Suppressor macrophage (primary cell): ENCODE data around the gene IL11RA.

Experiments used
- DNase-seq, 4 experiments: peaks; one replicate each; pipeline ENCODE4 v3.0.0-alpha.2; 2020 to 2022
- total RNA-seq, 17 experiments: gene quantifications; one replicate each; lab custom pipeline; 2026; ENCODE audit warnings: mixed read lengths in 6 of 17, inconsistent platforms in 3 of 17; lab: John Stamatoyannopoulos, UW

The IL11RA gene
- 0 to 1.1 (median 0.11) reads per million in 17 experiments for total RNA-seq

DNA sequence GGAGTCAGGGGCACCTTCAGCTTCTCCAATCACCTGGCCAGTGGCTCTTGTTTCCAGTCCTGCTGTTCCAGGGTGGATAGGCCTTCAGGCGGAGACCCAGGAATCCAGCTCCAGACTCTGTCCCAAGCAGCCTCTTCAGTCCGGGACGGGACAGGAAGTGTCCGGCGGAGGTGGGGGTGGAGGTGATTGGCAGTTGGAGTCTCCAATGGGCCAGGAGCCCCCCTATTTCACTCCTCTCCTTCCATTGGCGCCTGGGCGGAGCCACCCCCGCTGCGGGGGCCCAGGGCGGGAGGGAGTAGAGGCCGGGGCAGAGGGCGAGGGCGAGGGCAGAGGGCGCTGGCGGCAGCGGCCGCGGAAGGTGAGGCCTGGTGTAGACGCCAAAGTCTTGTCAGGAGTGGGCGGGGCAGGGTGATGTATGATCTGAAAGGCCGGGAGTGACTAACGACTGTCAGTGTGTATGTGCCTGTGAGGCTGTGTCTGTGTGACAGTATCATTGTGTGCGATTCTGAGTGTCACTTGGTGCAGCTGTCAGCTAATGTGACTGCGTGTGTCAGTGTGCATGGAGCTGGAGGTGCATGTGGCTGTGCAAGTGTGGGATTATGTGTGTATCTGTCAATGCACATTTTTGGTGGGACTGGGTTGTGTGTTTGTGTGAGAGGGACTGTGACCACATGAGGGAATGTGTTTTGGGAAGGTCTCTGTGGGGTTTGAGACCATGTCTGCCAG lies at the start of gene IL11RA:
IL11RA (plus strand) TSS at position 310 of the 726 bp plus-strand sequence. CDS start 3,033 bp downstream, outside the sequence.
- peak; percentile 48 to 74 (median 70) for DNase-seq

DNA sequence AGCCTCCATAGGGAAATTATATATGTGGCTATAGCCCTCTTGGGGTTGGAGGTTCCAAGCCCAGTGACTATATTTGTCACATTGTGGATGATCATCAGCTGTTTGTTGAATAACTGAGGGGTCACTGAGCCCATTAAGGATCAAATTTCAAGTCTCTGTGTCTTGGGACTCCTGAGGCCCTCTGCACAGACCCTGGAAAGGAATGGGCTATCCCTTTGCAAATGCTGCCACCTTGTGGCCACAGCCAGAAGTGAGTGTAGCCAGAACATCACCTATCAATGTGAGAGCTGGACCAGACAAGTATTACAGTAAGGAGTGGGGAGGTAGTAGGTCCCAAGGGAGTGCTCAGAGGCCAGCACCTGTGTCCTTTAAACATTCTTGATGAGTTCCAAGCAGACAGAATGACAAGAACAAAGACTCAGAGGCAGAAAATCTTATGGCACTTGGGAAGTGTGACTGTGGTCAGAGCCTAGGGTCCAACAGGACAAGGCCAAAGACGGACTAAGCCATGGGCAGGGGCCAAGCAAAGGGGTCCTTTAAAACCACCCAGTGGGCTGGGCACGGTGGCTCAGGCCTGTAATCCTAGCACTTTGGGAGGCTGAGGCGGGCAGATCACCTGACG lies 48.3 kb upstream of the IL11RA start:
- DNase-seq, result peak; percentile 78 to 88 (median 85)

DNA sequence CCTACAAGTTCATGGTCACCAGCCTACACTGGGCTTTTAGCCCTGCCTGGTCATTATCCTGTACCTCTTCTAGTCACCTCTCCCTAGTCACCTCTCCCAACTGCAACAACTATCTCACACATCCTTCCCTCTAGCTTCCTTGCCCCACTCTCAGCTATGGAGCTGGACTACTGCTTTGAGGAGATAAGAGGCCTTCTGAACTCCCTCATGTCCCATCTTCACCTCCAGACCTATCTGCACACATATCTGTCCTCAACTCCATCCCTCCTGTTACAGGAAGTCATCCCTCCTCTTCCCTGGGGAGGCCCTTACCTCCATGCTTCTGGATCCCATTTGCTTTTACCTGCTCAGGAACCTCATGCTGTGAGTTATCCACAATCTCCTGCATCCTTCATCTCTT lies 45.8 kb upstream of the IL11RA start:
- no peak for DNase-seq

DNA sequence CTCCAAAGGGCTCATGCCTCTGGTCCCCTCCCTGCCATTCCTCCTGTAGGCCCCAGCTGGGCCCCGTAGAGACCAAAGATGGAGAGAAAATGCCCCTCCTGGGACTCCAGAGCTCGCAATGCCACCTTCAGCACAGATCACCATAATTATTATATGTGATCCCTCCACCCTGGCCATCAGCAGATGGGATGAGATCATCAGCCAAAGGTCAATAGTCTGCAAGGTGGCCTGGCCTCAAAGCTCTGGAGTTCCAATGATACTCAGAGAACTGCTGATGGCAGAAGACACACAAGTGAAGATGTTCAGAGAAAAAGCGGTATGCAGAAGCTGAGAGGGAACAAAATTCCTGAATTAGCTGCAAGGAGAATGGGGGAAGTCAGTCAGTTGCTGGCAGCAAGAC lies 45.1 kb upstream of the IL11RA start:
- no peak for DNase-seq

DNA sequence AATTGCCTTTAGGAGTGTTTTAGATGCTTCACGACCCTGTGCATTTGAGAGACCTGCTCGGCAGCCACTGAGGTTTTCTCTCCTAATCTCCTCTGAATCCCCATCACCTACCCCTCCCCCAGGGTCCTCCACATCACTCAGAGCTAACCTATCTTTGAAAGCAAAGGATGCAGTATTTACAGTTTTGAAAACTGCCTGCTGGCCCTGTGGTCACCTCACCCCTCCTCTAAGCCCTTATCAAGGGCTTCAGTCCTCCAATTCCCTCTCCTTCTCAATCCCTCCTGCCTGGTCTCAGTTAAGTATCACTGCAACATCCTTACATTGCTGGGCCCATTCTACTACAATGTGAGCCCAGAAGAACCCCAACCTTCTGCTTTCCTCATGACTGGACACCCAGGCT lies 44.7 kb upstream of the IL11RA start:
- no peak for DNase-seq

DNA sequence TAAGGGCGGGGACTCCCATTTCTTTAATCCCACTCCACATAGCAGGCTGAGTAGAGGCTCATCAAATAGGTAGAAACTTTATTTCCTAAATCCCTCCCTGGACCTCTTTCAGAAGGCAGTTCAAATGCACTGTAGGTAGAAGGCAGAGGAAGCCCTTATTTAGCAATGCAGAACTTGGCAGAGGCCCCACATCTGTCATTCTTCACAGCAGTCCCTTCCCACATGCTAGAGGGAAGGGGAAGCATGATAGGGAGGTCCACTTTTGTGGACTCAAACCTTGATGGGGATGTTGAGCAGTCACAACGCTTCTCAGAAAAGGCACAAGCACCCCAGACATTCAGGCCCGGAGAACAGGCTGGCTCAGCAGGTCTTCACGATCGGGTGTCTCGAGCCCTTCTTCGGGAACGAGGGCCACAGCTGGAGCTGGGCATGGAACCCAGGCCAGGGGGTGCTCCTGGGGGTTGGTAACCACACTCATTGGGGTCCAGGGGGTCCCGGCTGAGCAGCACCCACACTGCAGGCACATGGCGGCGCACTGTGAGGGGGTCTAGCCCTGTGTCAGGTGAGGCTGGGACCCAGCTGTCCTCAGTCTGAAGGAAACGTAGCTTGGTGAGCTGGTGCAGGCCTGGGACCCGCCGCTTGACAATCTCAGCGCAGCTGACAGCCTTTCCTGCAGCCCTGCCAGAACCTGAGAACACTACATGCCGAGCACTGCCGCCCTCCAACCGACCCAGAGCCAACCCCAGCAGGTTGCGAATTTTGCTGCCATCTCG lies 41.4 kb upstream of the IL11RA start:
- DNase-seq, result peak in 3 of 4 experiments; percentile 29 to 50 (median 31)

DNA sequence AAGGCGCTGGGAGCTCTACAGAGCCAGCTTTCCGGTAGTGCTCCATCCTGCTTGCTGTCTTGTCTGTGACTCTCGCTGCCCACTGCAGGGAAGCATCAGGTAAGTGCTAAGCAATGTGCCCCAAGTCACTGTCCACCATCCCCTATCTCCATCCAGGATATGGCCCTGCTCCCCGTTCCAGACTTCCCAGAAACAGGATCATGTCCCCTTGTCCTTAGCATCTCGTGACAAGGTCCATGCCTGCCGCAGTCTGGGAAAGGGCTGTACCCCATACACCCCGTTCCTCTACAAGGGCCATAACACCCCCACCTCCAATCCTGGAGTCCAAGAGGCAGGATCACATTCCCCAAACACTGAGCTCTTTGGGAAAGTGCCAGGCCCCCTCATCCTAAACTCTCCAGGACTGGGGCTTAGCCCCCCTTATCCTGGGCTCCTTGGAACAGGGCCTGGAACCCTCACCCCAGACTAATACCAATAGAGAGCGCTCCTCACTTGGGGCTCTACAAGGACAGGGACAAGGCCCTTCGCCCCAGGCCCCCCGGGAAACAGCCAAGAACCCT lies 40.7 kb upstream of the IL11RA start:
- no peak for DNase-seq

DNA sequence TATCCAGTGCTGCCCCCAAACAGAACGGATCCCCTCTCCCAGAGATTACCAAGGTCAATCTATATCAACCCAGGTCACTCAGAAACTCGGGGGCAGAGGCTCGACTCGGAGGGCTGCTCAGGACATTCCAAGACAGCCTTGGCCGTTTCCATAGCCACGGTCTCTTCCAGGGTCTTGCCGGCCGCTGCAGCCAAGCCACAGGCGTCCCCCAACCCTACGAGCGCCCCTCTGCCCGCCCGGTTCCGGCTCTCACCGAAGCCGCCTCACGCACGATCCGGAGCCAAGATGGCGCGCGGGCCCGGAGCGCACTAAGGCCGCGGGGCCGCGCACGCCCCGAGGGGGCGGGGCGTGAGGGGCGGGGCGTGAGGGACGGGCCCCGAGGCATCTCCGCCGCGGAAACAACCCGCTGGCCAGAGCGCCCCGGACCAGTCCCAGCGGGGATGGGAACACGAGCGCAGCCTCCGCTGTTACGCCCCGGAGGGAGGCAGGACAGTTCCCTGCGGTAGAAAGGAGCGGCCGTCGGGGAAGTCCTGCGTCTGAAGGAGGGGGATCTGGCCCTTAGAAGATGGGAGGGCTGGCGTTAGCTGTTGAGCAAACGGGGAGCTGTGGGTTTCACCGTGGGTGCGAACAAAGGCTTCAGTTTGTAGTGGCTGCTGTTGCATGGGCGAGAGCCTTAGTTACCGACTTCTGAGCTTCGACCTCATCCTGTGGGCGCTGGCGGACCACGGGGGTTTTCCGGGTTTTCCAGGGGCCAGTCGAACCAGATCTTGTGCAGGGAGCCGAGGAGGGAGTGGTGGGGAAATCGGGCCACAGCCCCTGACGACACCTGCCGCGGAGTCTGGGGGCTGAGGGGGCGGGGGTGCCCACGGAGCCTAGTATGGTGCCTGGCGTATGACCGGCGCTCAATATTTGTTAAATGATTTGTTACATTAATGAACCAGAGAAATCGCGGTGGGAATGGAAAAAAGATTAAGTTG lies 39.9 kb upstream of the IL11RA start, which contains the start of gene RPP25L:
RPP25L (minus strand) TSS at position 287 of the 977 bp plus-strand sequence. CDS start 801 bp downstream, outside the sequence.
- DNase-seq, result peak; percentile 93 to 98 (median 97)

DNA sequence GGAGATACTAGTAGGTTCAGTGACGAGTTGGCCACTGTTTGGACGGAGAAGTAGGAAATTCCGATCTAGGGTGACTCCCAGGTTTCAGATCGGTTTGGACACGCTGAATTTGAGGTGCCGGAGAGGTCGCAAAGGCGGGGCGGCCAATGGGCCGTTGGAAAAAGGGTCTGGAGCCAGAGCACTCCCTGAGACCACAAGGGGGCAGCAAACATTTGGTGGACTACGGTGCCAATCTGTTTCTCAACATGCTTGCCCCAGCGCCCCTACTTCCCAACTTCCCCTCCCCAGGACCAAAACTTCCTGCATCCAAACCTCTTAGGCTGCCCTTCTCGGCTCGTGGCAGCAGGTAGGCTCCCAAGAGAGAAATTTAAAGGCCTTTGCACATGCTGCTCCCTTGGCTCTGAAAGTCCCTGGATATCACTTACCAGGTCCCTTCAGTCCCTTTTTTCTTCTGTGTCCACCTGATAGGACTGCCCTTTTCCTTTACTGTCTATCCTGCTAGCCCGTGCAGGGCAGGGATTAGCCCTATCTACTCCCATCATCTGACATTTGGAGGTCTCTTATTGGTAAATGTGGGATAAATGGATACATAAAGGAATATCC lies 39.1 kb upstream of the IL11RA start:
- peak; percentile 85 to 94 (median 88) for DNase-seq

DNA sequence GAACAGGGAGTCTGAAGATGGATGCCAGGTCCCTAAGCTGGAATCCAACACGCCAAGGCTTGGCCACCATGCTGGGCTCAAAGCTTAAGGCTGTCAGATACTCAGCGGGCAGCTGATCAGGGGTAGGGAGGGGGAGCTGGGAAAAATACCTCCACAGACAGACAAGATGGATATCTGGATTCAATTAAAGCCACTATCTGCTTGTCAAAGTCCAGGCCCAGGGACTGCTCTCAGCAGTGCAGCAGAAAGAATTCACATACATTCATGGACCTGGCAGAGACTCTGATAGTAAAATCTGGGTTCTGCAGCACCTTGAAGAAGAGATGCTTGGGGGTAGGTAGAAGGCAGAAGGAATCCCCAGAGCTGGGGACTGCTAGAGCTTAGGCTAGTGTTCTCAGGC lies 36.9 kb upstream of the IL11RA start:
- no peak for DNase-seq

DNA sequence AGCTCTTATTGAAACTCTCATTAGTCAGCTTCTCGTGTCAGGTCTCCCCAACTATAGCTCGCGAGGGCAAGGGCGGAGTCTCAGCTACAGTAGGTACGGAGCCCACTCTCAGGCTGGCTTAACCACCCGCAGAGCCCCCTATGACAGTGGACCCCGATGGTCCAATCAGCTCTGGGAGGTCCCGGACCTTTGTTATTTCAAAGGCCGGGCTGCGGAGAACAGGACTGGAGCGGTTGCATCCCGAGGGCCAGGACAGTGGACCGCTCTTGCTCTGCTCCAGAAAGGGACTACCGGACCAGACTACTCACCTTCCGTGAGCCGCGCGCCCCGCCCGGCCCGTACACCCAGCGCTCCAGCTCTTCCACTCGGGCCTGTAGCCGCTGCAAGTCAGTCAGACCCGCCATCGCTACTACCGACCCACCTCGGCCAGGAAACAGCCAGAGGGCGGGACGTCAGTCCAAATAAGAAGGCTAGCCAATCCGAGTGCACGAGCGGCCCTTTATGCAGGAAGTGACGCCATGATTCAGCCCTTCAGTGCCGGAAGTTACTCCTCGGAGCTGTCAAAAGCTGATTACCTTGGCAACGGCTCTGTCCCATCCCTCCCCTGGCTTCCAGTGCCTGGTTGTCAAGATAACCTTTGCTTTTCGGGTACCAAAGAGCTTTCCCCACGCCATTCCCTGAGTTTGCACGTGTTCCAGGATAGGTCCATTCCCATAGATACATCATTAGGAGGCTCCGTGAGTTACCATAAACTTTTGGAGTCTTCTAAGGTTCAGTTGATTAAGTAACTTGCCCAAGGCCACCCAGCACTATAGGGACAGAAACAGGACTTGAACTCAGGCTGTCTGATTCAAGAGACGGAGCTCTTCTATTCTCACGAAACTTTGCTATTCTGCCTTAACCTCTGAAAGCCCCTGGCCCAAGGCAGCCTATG lies 31.7 kb upstream of the IL11RA start, which contains the start of gene DCTN3:
DCTN3 (minus strand) TSS at position 435 of the 934 bp plus-strand sequence; CDS start at position 404, 31 bp downstream.
- peak; percentile 94 to 97 (median 96) for DNase-seq

DNA sequence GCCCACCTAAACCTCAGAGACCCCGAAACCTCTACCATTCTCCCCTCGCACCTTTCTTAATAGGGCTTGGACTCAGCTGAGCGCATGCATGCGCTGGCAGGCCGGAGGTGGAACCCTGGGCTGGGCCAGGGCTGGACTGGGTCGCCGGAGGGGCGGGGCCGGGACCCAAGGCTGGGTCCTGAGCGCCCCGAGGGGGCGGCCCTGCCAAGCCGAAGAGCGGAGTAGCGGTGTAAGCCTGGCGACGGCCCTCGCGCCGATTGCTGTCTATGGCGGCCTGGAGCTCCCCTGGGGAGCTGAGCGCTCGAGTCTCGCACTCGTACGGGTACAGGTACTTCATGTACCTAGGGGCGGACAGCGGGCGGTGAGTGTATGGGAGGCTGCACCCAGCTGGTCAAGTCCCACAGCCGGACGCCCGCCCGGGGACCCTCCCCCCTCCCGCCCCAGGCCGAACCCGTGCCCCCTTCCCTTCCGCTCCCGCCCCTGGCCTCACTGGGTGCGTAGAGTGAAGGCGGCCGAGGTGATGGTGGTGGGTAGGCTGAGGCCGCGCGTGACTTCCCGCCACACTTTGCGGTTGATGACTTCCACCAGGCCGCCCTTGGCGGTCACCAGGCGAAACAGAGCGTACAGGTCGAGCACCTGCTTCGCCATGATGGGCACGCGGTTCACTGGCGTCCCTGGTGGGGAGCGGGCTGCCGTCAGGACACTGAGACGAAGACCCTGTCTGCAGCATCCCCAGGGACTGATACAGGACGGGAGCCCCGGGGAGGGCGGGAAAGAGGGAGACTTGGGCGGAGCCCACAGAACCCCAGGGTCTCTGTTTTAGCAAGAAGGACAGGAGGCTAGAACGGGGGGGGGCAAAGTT lies 28.4 kb upstream of the IL11RA start:
- DNase-seq, result no peak

DNA sequence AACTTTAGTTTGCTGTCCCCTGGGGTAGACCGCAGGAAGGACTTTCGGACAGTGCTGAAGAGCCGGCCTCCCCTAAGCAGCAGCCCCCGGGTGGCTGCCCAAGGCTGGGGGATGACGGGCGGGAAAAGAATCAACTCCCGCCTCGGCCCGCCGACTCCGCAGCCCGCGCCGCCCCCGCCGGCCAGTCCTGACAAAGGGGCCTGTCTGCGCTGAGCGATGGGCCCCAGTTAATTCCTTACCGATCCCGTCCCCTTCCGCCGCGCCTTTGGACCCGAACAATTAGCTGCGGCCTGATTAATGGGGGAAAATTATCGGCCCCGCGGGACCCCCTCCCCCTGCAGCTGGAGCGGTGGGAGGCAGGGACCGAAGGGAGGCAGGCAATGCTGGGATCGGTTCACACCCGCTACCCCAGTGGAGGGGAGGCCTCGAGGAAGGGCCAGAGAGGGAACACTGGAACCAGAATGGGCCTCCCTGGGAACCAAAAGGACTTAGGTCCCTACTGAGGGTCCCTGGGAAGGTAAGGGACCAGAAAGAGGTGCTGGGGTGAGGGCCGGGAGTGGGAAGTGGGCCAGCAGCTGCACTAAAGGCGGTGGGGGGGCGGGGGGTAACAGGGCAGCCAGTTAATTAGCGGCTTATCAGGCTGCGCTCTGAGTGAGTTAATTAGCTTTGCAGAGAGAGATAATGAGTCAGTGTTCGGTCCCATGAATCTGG lies 27.4 kb upstream of the IL11RA start:
- DNase-seq, result no peak

DNA sequence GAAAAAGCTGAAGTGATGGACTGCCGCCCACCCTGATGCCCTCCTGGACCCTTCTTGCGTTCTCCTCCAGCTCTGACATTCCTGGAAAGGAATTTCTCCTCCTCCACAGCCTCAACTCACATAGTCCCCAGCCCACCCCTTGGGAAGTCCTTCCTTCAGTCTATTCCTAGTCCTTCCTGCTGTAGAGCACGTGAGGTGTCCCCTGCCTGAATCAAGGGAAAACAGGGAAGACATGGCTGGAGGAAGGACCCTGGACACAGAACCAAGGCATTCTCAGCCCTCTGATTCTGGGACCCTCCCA lies 26.8 kb upstream of the IL11RA start:
- no peak for DNase-seq

DNA sequence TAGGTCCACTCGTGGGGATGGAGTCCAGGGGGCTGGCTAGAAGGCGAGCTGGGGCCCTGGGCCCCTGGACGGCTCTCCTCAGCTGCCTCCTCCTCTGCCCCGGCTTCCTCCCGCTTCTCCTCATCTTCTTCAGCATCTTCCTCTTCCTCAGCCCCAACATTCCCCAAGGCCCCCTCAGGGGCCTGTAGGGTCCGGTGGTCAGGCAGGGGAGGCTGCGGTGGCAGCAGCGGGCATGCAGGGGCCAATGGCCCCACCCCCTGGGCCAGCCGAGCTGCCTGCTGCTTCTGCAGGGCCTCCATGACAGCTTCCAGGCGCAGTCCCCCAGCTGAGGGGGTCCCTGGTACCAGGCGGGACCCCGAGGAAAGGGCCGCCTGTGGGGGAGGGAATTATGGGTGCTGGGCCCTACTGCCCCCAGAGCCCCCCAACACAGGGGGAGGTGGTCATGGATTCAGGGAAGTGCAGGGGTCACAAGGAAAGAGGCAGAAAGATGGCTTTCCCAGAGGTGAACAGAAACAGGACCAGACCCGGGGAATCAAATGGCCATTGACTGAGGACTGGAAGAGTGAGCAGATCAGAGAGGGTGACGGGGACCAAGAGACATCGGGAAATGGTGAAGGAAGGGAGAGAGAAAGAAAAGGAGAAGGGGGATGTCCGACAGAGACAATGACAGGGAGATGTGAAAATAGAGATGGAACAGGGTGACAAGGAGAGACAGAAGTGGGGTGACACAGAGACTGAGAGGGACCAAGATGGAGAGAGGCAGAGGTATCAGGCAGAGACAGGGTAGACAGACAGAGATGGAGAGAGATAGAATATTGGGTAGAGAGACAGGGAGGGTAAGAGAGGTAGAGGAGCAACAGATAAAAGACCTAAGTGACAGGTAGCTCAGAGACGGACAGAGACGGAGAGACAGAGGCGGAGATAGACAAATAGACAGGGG lies 24.0 kb upstream of the IL11RA start:
- DNase-seq, result no peak

DNA sequence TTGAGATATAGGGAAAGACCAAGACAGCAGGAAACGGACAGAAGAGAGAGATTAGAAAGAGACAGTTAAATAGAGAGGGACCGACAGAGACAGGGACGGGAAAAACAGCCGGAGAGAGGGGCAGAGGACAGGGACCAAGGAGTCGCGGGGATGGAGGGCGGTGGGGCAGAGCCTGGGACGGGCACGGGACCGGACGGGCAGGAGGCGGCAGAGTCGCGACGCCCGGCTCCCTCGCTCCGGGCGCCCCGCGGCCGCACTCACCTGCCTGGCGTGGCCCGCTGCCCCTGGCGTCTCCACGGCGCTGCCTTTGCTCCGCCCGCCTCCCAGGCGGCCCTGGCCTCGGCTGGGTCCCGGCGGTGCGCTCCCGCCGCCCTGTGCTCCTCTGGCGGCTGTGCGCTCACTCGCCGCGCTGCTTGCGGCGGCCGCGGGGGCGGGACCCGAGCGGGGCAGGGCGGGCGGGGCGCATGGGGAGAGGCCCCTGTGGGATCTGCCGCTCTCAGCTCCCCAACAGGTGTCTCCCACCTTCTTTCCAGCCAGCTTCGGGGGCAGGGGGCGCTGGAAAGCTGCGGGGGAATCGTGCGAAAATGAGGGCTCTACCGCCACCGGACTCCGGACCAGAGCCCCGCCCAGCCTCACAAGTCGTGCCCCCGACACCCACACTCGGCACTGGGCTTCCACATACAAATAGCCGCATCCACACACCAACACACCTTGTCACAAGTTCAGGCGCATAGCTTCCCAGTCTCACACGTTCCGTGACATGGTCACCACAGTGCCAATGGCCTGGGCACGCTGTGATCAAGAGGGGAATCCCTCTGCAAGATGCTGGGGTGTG lies 23.1 kb upstream of the IL11RA start, which contains the start of gene ARID3C:
ARID3C (minus strand) TSS at position 411 of the 835 bp plus-strand sequence. CDS start 1,052 bp downstream, outside the sequence.
- peak in 3 of 4 experiments; percentile 33 to 67 (median 52) for DNase-seq
